OCI-LY7 (cell line): ENCODE measurements around the gene CTNNA2. TPM values are rescaled to one million over a fixed set of nuclear protein-coding genes. Genes with fewer than 3 reads are reported as not detected.

Source experiments
- BruUV-seq: library from RNA; stranded (reverse); fragments of 400-500 nt; replicated peaks from 2 replicates; lab custom pipeline; 2021; lab: Mats Ljungman, UMichigan
- CTCF ChIA-PET: fragments of 300-600 bp; sonication (Branson Sonifier 250); formaldehyde crosslinking; loops from one replicate; lab custom pipeline; 2022; ENCODE audit warnings: antibody characterized with exemption; ENCODE audit not compliant: unreplicated experiment; lab: Charles Lee
- POLR2A ChIA-PET: fragments of 300-600 bp; sonication (Branson Sonifier 250); formaldehyde crosslinking; loops from one replicate; lab custom pipeline; 2022; ENCODE audit warnings: antibody characterized with exemption; lab: Charles Lee
- DNase-seq: peaks from one replicate; pipeline ENCODE4 v3.0.0-alpha.2; 2015; ENCODE audit warnings: low spot score
- H2AFZ ChIP-seq: fragments of 200-600 bp; sonication (generic), shearing (Covaris generic); 2 replicates; pipeline ENCODE4 v1.6.1; 2014; ENCODE audit warnings: mild to moderate bottlenecking, antibody characterized with exemption, low read length, moderate library complexity
- H3K27ac ChIP-seq: fragments of 200-600 bp; sonication (generic); 2 replicates; pipeline ENCODE4 v1.5.1; 2014; ENCODE audit warnings: mixed run types, low read depth, mild to moderate bottlenecking, moderate library complexity, low read length, inconsistent platforms; ENCODE audit not compliant: poor library complexity, severe bottlenecking
- H3K36me3 ChIP-seq: fragments of 200-600 bp; sonication (generic); 2 replicates; pipeline ENCODE4 v1.6.1; 2014; ENCODE audit warnings: mild to moderate bottlenecking, antibody characterized with exemption, low read length, moderate library complexity, mixed read lengths; ENCODE audit not compliant: insufficient read depth
- H3K4me1 ChIP-seq: fragments of 200-600 bp; sonication (generic); 2 replicates; pipeline ENCODE4 v1.5.1; 2014; ENCODE audit warnings: mild to moderate bottlenecking, low read length; ENCODE audit not compliant: insufficient read depth, poor library complexity, severe bottlenecking
- H3K4me2 ChIP-seq: fragments of 200-600 bp; sonication (generic); 2 replicates; pipeline ENCODE4 v1.6.1; 2014; ENCODE audit warnings: mild to moderate bottlenecking, low read length
- H3K4me3 ChIP-seq: fragments of 200-600 bp; sonication (generic); 2 replicates; pipeline ENCODE4 v1.5.1; 2014; ENCODE audit warnings: mild to moderate bottlenecking, low read depth, low read length; ENCODE audit not compliant: poor library complexity, severe bottlenecking
- H3K79me2 ChIP-seq: fragments of 200-600 bp; sonication (generic); 2 replicates; pipeline ENCODE4 v1.6.1; 2016; ENCODE audit warnings: low read depth, mild to moderate bottlenecking, low read length, moderate library complexity, mixed read lengths; ENCODE audit not compliant: insufficient read depth
- H3K9me2 ChIP-seq: fragments of 200-600 bp; sonication (generic); 2 replicates; pipeline ENCODE4 v1.6.1; 2016; ENCODE audit warnings: mild to moderate bottlenecking, low read length, mixed read lengths; ENCODE audit not compliant: insufficient read depth
- H3K9me3 ChIP-seq: fragments of 200-600 bp; sonication (generic); 2 replicates; pipeline ENCODE4 v1.6.1; 2014; ENCODE audit warnings: mild to moderate bottlenecking, mixed run types, low read length, mixed read lengths
- H4K20me1 ChIP-seq: fragments of 200-600 bp; sonication (generic); 2 replicates; pipeline ENCODE4 v1.6.1; 2014; ENCODE audit warnings: mild to moderate bottlenecking, antibody characterized with exemption, low read length, moderate library complexity, mixed read lengths; ENCODE audit not compliant: insufficient read depth
- EZH2phosphoT487 ChIP-seq: fragments of 200-600 bp; sonication (generic); IDR thresholded peaks from 2 replicates; pipeline ENCODE4 v1.6.1; 2018; ENCODE audit warnings: low read depth, borderline replicate concordance, mild to moderate bottlenecking, mixed run types, antibody characterized with exemption, low read length, moderate library complexity, mixed read lengths
- intact Hi-C: fragments of 100-400 bp; cut with micrococcal nuclease; formaldehyde crosslinking; loops from one replicate; pipeline ENCODE4 v1.10.0; 2022; ENCODE audit not compliant: unreplicated experiment
- total RNA-seq, 2 experiments: library from RNA; depleted of rRNA in 1 of 2; stranded (reverse); fragments of >200 nt in 1 of 2; shearing (Covaris generic) in 1 of 2; gene quantifications; 2 replicates each; pipeline ENCODE4 v1.2.3, GENCODE V29; 2014 to 2022
- TF ChIP-seq, protein P1 (sequence below): fragments of 200-600 bp; sonication (generic); conservative IDR thresholded peaks from 2 replicates; pipeline ENCODE4 v1.5.1; 2014; ENCODE audit warnings: mild to moderate bottlenecking, antibody characterized with exemption, low read length, moderate library complexity, mixed read lengths

The CTNNA2 gene
- total RNA-seq, 2 experiments from 2014 or later = 0.19 to 2.7 TPM

DNA sequence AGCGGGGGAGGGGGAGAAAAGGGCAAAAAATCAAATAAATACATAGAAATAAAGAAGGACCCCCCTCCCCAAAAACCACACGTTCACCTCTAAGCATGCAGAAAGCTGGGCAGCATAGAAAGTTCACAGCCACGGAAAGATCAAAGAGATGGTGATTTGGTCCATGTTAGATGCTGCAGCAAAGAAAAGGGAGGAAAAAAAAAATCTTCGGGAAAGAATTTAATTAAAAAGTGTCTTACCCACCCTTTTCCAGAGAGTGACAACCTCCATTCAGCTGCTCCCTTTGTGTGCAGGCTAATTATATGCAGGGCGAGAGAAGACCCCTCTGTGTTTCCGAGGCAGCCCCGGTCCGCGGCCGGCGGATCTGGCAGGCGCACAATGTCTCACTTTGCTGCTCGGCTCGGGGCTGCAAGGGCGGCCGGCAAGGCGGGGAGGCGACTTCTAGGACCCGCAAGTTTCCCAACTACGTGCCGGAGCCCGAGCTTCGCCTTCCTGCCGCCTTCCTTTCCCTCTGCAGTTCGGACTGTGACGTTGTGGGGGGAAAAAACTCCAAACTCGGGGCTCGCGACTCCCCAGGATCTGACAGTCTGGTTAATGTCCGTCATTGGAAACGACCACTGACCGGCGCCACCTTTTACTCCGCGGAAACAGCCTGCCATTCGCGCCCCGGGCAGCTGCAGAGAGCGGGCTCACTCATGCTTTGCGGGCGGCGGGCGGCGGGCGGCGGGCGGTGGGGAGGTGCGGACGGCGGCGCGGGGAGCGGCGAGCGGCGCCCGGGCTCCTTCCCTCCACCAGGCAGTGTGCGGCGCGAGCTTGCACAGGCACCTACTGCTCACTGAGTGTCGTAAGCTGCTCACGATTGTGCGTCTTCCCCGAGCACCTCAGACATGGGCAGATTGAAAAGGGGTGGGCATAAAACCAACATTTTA lies 791.3 kb downstream of the CTNNA2 start, which contains the start of gene LRRTM1:
TSS of gene LRRTM1 (minus strand) at position 844 of the 929 bp plus-strand sequence. CDS start 933 bp downstream, outside the sequence.
- POLR2A ChIA-PET = interaction anchor here (0.7 kb wide), 1 partner anchor 637 kb away, joined by 4 read pairs; no protein-coding TSS in a partner anchor
- Histone ChIP-seq H3K4me3 (no peak within 1 kb of the TSS), H4K20me1 (no peaks in the 10 kb centered on the region), H3K79me2 (no peaks in the 10 kb centered on the region), H3K4me1 (no peaks in the 10 kb centered on the region), H2AFZ (no peak within 1 kb of the TSS), H3K9me3 (no peaks in the 10 kb centered on the region), H3K9me2 (no peaks in the 10 kb centered on the region), H3K4me2 (no peak within 1 kb of the TSS), H3K36me3 (no peaks in the 10 kb centered on the region), H3K27ac (no peak within 1 kb of the TSS)
- CTCF ChIA-PET = no interaction called here
- TF ChIP-seq, protein P1, sequence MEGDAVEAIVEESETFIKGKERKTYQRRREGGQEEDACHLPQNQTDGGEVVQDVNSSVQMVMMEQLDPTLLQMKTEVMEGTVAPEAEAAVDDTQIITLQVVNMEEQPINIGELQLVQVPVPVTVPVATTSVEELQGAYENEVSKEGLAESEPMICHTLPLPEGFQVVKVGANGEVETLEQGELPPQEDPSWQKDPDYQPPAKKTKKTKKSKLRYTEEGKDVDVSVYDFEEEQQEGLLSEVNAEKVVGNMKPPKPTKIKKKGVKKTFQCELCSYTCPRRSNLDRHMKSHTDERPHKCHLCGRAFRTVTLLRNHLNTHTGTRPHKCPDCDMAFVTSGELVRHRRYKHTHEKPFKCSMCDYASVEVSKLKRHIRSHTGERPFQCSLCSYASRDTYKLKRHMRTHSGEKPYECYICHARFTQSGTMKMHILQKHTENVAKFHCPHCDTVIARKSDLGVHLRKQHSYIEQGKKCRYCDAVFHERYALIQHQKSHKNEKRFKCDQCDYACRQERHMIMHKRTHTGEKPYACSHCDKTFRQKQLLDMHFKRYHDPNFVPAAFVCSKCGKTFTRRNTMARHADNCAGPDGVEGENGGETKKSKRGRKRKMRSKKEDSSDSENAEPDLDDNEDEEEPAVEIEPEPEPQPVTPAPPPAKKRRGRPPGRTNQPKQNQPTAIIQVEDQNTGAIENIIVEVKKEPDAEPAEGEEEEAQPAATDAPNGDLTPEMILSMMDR = no peak
- TF ChIP-seq EZH2phosphoT487 = no peak
- BruUV-seq = no TSS peak
- intact Hi-C loops = no loop called here
- no peak for DNase-seq

DNA sequence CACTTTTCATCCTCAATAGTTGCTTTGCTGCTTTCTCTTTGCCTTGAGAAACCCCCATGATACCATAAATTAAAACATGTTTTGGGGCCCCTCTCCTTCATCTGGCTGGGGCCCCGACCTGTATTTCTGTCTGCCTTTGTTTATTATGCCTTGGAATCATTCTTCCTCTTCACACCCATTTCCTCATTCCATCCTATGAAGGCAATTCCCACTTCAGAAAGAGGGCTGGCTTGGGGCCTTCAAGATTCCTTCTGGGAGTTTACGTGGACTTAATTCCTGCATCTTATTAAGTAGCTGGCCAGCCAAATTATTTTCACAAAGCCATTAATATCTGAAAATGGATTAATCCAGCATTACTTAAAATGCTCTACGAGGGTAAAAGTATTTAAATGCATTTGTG lies 798.5 kb downstream of the CTNNA2 start:
- no peaks in the 10 kb centered on the region for H4K20me1 ChIP-seq
- H2AFZ ChIP-seq = no peak overlapping the region
- H3K9me2 ChIP-seq = no peaks in the 10 kb centered on the region
- TF ChIP-seq, protein P1 = no peak
- no peak for TF ChIP-seq EZH2phosphoT487
- BruUV-seq = no TSS peak
- H3K36me3 ChIP-seq = no peaks in the 10 kb centered on the region
- H3K9me3 ChIP-seq = no peaks in the 10 kb centered on the region
- no peak overlapping the region for H3K27ac ChIP-seq
- intact Hi-C loops = no loop called here
- H3K4me3 ChIP-seq = no peak overlapping the region
- no peak for DNase-seq
- H3K4me1 ChIP-seq = no peaks in the 10 kb centered on the region
- H3K4me2 ChIP-seq = no peak overlapping the region
- POLR2A ChIA-PET = no interaction called here
- H3K79me2 ChIP-seq = no peaks in the 10 kb centered on the region
- CTCF ChIA-PET = interaction anchor here (0.8 kb wide), 1 partner anchor 49 kb away, joined by 3 read pairs; no protein-coding TSS in a partner anchor
